OCI-LY7 (cell line): ENCODE data around the gene HSD11B1. TPM values are rescaled to one million over a fixed set of nuclear protein-coding genes. Genes with fewer than 3 reads are reported as not detected.

Experiments
- BruUV-seq: library from RNA; stranded (reverse); fragments of 400-500 nt; replicated peaks from 2 replicates; lab custom pipeline; 2021; lab: Mats Ljungman, UMichigan
- CTCF ChIA-PET: fragments of 300-600 bp; sonication (Branson Sonifier 250); formaldehyde crosslinking; loops from one replicate; lab custom pipeline; 2022; ENCODE audit warnings: antibody characterized with exemption; ENCODE audit not compliant: unreplicated experiment; lab: Charles Lee
- POLR2A ChIA-PET: fragments of 300-600 bp; sonication (Branson Sonifier 250); formaldehyde crosslinking; loops from one replicate; lab custom pipeline; 2022; ENCODE audit warnings: antibody characterized with exemption; lab: Charles Lee
- DNase-seq: peaks from one replicate; pipeline ENCODE4 v3.0.0-alpha.2; 2015; ENCODE audit warnings: low spot score
- H2AFZ ChIP-seq: fragments of 200-600 bp; sonication (generic), shearing (Covaris generic); 2 replicates; pipeline ENCODE4 v1.6.1; 2014; ENCODE audit warnings: mild to moderate bottlenecking, antibody characterized with exemption, low read length, moderate library complexity
- H3K27ac ChIP-seq: fragments of 200-600 bp; sonication (generic); 2 replicates; pipeline ENCODE4 v1.5.1; 2014; ENCODE audit warnings: mixed run types, low read depth, mild to moderate bottlenecking, moderate library complexity, low read length, inconsistent platforms; ENCODE audit not compliant: poor library complexity, severe bottlenecking
- H3K36me3 ChIP-seq: fragments of 200-600 bp; sonication (generic); 2 replicates; pipeline ENCODE4 v1.6.1; 2014; ENCODE audit warnings: mild to moderate bottlenecking, antibody characterized with exemption, low read length, moderate library complexity, mixed read lengths; ENCODE audit not compliant: insufficient read depth
- H3K4me1 ChIP-seq: fragments of 200-600 bp; sonication (generic); 2 replicates; pipeline ENCODE4 v1.5.1; 2014; ENCODE audit warnings: mild to moderate bottlenecking, low read length; ENCODE audit not compliant: insufficient read depth, poor library complexity, severe bottlenecking
- H3K4me2 ChIP-seq: fragments of 200-600 bp; sonication (generic); 2 replicates; pipeline ENCODE4 v1.6.1; 2014; ENCODE audit warnings: mild to moderate bottlenecking, low read length
- H3K4me3 ChIP-seq: fragments of 200-600 bp; sonication (generic); 2 replicates; pipeline ENCODE4 v1.5.1; 2014; ENCODE audit warnings: mild to moderate bottlenecking, low read depth, low read length; ENCODE audit not compliant: poor library complexity, severe bottlenecking
- H3K79me2 ChIP-seq: fragments of 200-600 bp; sonication (generic); 2 replicates; pipeline ENCODE4 v1.6.1; 2016; ENCODE audit warnings: low read depth, mild to moderate bottlenecking, low read length, moderate library complexity, mixed read lengths; ENCODE audit not compliant: insufficient read depth
- H3K9me2 ChIP-seq: fragments of 200-600 bp; sonication (generic); 2 replicates; pipeline ENCODE4 v1.6.1; 2016; ENCODE audit warnings: mild to moderate bottlenecking, low read length, mixed read lengths; ENCODE audit not compliant: insufficient read depth
- H3K9me3 ChIP-seq: fragments of 200-600 bp; sonication (generic); 2 replicates; pipeline ENCODE4 v1.6.1; 2014; ENCODE audit warnings: mild to moderate bottlenecking, mixed run types, low read length, mixed read lengths
- H4K20me1 ChIP-seq: fragments of 200-600 bp; sonication (generic); 2 replicates; pipeline ENCODE4 v1.6.1; 2014; ENCODE audit warnings: mild to moderate bottlenecking, antibody characterized with exemption, low read length, moderate library complexity, mixed read lengths; ENCODE audit not compliant: insufficient read depth
- CTCF ChIP-seq: fragments of 200-600 bp; sonication (generic); conservative IDR thresholded peaks from 2 replicates; pipeline ENCODE4 v1.5.1; 2014; ENCODE audit warnings: mild to moderate bottlenecking, antibody characterized with exemption, low read length, moderate library complexity, mixed read lengths
- EZH2phosphoT487 ChIP-seq: fragments of 200-600 bp; sonication (generic); IDR thresholded peaks from 2 replicates; pipeline ENCODE4 v1.6.1; 2018; ENCODE audit warnings: low read depth, borderline replicate concordance, mild to moderate bottlenecking, mixed run types, antibody characterized with exemption, low read length, moderate library complexity, mixed read lengths
- intact Hi-C: fragments of 100-400 bp; cut with micrococcal nuclease; formaldehyde crosslinking; loops from one replicate; pipeline ENCODE4 v1.10.0; 2022; ENCODE audit not compliant: unreplicated experiment
- total RNA-seq, 2 experiments: library from RNA; depleted of rRNA in 1 of 2; stranded (reverse); fragments of >200 nt in 1 of 2; shearing (Covaris generic) in 1 of 2; gene quantifications; 2 replicates each; pipeline ENCODE4 v1.2.3, GENCODE V29; 2014 to 2022

HSD11B1 gene
- total RNA-seq, 2 experiments from 2014 or later = not detected

DNA sequence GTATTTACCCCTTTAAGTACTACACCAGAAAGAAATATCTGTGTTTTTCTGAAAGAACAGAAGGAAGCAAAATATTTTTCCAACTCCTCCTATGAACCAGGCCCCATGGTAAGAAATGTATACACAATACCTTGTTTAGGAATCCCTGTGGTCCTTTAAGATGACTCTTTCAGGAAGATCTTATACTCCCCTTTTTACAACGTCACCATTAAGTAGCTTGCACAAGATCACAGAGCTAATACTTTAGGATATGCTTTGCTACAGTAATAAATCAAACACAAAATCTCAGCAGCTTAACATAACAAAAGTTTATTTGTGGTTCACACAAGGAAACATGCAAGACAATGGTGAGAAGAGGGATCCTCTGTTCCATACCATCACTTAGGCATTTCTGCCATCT is 43.6 kb upstream of the HSD11B1 start:
- TF ChIP-seq EZH2phosphoT487 = no peak
- TF ChIP-seq CTCF = no peak
- intact Hi-C loops = no loop called here
- Histone ChIP-seq H3K36me3 (no peaks in the 10 kb centered on the region), H3K4me3 (no peak overlapping the region), H3K79me2 (no peaks in the 10 kb centered on the region), H3K27ac (no peak overlapping the region), H3K9me3 (no peaks in the 10 kb centered on the region), H4K20me1 (no peaks in the 10 kb centered on the region), H2AFZ (no peak overlapping the region), H3K9me2 (no peaks in the 10 kb centered on the region), H3K4me1 (no peaks in the 10 kb centered on the region), H3K4me2 (no peak overlapping the region)
- ChIA-PET CTCF (no interaction called here), POLR2A (interaction anchor here (0.6 kb wide), 1 partner anchor 395 kb away, joined by 3 read pairs; no protein-coding TSS in a partner anchor)
- BruUV-seq = no TSS peak
- no peak for DNase-seq

DNA sequence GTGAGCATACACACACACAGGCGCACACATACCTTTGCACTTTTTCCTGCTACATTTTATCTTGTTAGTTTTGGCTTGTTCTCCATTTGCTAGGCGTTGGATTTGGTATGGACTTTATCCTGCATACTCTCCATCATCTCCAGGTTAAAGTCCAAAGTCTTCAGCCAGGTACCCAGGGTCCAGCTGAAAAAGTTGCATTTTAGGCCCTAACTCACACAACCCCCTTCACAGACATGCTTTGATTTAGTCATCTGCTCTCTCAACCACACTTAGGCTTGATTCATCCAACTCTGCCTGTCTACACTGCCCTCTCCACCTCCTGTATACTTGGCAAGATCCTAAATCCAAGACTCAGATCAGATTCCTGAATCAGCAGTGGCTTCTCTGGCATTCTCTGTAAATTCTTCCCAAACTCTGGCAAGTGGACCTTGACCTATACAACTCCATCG is 41.7 kb upstream of the HSD11B1 start:
- TF ChIP-seq EZH2phosphoT487 (no peak), CTCF (no peak)
- no peak overlapping the region for H2AFZ ChIP-seq
- no peaks in the 10 kb centered on the region for H4K20me1 ChIP-seq
- POLR2A ChIA-PET = no interaction called here
- H3K79me2 ChIP-seq = no peaks in the 10 kb centered on the region
- CTCF ChIA-PET = no interaction called here
- no peak overlapping the region for H3K4me2 ChIP-seq
- no peaks in the 10 kb centered on the region for H3K4me1 ChIP-seq
- H3K4me3 ChIP-seq = no peak overlapping the region
- intact Hi-C loops = no loop called here
- no peaks in the 10 kb centered on the region for H3K9me3 ChIP-seq
- H3K36me3 ChIP-seq = no peaks in the 10 kb centered on the region
- no TSS peak for BruUV-seq
- H3K27ac ChIP-seq = no peak overlapping the region
- no peaks in the 10 kb centered on the region for H3K9me2 ChIP-seq
- DNase-seq = no peak

GRCh38 chr1:209667103-209667502 is 37.5 kb upstream of the HSD11B1 start:
- no peaks in the 10 kb centered on the region for H3K9me2 ChIP-seq
- no peak overlapping the region for H3K4me2 ChIP-seq
- no peaks in the 10 kb centered on the region for H3K79me2 ChIP-seq
- no peak for DNase-seq
- CTCF ChIA-PET = no interaction called here
- H4K20me1 ChIP-seq = no peaks in the 10 kb centered on the region
- H3K4me3 ChIP-seq = no peak overlapping the region
- TF ChIP-seq CTCF (no peak), EZH2phosphoT487 (no peak)
- intact Hi-C loops = no loop called here
- no peak overlapping the region for H2AFZ ChIP-seq
- no peaks in the 10 kb centered on the region for H3K36me3 ChIP-seq
- H3K27ac ChIP-seq = no peak overlapping the region
- no TSS peak for BruUV-seq
- no peaks in the 10 kb centered on the region for H3K9me3 ChIP-seq
- POLR2A ChIA-PET = no interaction called here
- no peaks in the 10 kb centered on the region for H3K4me1 ChIP-seq
